ENCODE measurements around the gene NRL.

DNA sequence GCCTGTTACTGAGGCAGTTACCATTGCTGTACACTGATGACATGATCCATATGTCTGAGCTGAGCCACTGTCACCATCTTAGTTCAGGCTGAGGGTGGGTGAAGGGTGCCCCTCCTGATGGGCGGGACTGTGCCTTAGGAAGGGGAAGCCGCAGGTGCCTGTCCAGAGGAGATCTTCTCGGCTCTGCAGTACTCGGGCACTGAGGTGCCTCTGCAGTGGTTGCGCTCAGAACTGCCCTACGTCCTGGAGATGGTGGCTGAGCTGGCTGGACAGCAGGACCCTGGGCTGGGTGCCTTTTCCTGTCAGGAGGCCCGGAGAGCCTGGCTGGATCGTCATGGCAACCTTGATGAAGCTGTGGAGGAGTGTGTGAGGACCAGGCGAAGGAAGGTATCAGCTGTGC lies 36.2 kb upstream of the NRL start:
- TF ChIP-seq, protein P1, sequence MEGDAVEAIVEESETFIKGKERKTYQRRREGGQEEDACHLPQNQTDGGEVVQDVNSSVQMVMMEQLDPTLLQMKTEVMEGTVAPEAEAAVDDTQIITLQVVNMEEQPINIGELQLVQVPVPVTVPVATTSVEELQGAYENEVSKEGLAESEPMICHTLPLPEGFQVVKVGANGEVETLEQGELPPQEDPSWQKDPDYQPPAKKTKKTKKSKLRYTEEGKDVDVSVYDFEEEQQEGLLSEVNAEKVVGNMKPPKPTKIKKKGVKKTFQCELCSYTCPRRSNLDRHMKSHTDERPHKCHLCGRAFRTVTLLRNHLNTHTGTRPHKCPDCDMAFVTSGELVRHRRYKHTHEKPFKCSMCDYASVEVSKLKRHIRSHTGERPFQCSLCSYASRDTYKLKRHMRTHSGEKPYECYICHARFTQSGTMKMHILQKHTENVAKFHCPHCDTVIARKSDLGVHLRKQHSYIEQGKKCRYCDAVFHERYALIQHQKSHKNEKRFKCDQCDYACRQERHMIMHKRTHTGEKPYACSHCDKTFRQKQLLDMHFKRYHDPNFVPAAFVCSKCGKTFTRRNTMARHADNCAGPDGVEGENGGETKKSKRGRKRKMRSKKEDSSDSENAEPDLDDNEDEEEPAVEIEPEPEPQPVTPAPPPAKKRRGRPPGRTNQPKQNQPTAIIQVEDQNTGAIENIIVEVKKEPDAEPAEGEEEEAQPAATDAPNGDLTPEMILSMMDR (IDR thresholded peaks at IDR 0.05) = no peak
- no peak for TF ChIP-seq POLR2AphosphoS5 (IDR thresholded peaks at IDR 0.05)

Measured in esophagus muscularis mucosa (tissue), 3 donors.